Right cardiac atrium (tissue), 5 donors: ENCODE results near the gene IRF8. TPM values are rescaled to one million over a fixed set of nuclear protein-coding genes. Genes with fewer than 3 reads are reported as not detected.
"Not testable (repeated sequence)": the region's sequence is repeated elsewhere in the genome, so short reads cannot be mapped to it uniquely, and the experiment has no call there.

Experiments
- ATAC-seq, 2 donors: fragments of 200-7000 bp; cut with Tn5 transposase; one replicate each; pipeline versions ENCODE4 v1.8.0 to v1.9.1; 2020; ENCODE audit warnings: moderate library complexity in 2 of 2, mild to moderate bottlenecking in 1 of 2
- DNase-seq, 3 donors: peaks; one replicate each; pipeline ENCODE4 v3.0.0-alpha.2; 2020
- H3K27ac ChIP-seq: one replicate; pipeline ENCODE4 v1.5.1; 2013; ENCODE audit warnings: mild to moderate bottlenecking, low read length, control low read depth, moderate library complexity
- H3K27me3 ChIP-seq: one replicate; pipeline ENCODE4 v1.6.1; 2013; ENCODE audit not compliant: control insufficient read depth, insufficient read depth
- H3K4me1 ChIP-seq: one replicate; pipeline ENCODE4 v1.6.1; 2013; ENCODE audit warnings: low read length; ENCODE audit not compliant: control insufficient read depth, insufficient read depth
- H3K4me3 ChIP-seq: one replicate; pipeline ENCODE4 v1.5.1; 2013; ENCODE audit warnings: low read length, control low read depth
- H3K9me3 ChIP-seq: one replicate; pipeline ENCODE4 v1.6.1; 2013; ENCODE audit warnings: low read length; ENCODE audit not compliant: control insufficient read depth
- WGBS: extraction: QIAGEN DNeasy Blood & Tissue Kit; methylation state at CpG from one replicate; pipeline ENCODE4 v1.1.7; 2013; 5-methylcytosine and 5-hydroxymethylcytosine counted together
- intact Hi-C, 4 donors: fragments of 100-400 bp; cut with DNase I; formaldehyde crosslinking; loops; one replicate each; pipeline versions ENCODE4 v1.11.0 to v1.14.0; 2022 to 2023
- polyA plus RNA-seq: library from polyadenylated mRNA; stranded (reverse); fragments of 200-250 nt; gene quantifications from one replicate; pipeline ENCODE4 v1.2.3, GENCODE V29; 2013
- total RNA-seq, 4 donors: library from RNA; stranded (reverse); fragmentation: NEBNext Ultra II Directional; extraction: Animal tissue kit (Norgen Biotek cat#: 25700); gene quantifications; one replicate each; pipeline ENCODE4 v1.2.1, GENCODE V29; 2021
- donor health status: healthy with polysubstance abuse.
- donor health status: DM: no; HTN: yes; CAD: no.
- donor health status: DM: no; HTN: no; CAD: no.
- donor health status: DM: no; HTN: yes; CAD: no; lungs with severe emphysema.
- donor health status: DM: yes; HTN: yes; CAD: no.

Gene IRF8
- total and polyA plus RNA-seq, 5 donors, result 1.6 to 9.2 (median 5.9) TPM

GRCh38 chr16:85869206-85869605 lies 29.8 kb upstream of the IRF8 start:
- no peak for ATAC-seq
- no peaks in the 10 kb centered on the region for H3K9me3 ChIP-seq
- H3K27ac ChIP-seq, result no peak overlapping the region
- intact Hi-C loops, result no loop called here
- no peak overlapping the region for H3K4me3 ChIP-seq
- DNase-seq, result no peak
- no peaks in the 10 kb centered on the region for H3K27me3 ChIP-seq
- no peaks in the 10 kb centered on the region for H3K4me1 ChIP-seq

DNA sequence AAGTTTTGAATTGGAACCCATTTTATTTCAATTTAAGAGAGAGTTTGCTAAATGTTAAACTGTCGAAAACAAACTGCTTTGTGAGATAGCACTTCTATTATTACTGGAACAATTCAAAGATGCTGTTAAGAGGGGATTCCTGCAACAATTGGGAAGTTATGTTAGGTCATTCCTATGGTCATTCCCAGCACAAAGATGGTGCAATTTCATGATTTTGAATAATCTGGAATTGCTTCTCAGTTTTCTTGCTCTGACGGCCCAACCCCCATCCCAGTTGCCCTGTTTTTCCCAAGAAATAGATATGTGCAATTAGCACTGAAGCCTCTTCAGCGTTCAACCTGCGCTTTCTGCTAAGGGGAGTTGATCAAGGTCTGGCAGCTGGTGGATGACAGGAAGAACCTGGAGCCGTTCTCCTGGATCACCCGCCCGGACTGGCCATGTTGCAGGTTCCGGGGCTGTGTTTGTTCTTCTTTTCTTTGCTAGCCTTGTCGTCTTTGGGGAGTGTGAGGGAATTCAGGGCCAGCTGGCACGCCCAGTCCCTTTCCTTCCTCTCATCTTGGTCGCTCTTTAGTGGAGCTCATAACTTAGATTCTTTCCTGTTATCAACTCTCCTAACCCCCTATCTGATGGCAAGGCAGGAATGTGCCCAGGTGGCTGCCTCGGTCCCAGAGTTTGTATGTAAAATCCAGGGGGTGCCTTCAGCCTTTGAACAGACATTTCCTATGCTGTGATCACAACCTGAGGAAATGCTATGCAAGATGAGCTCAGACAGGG lies 29.0 kb upstream of the IRF8 start:
- Histone ChIP-seq H3K27me3 (no peaks in the 10 kb centered on the region), H3K9me3 (no peaks in the 10 kb centered on the region), H3K4me3 (no peak overlapping the region), H3K4me1 (no peaks in the 10 kb centered on the region), H3K27ac (peak overlapping the region; percentile 78)
- 21% methylated on average over 12 of the region's 12 CpGs for WGBS
- peak in 2 of 3 donors; percentile 21 to 70 for DNase-seq
- peak in 1 of 2 donors; percentile 39 for ATAC-seq
- intact Hi-C loops, result no loop called here

- H3K27me3 ChIP-seq, result no peaks in the 10 kb centered on the region
- DNase-seq (no peak), ATAC-seq (no peak)
- no peaks in the 10 kb centered on the region for H3K9me3 ChIP-seq
- intact Hi-C loops, result no loop called here
- H3K27ac ChIP-seq, result no peak overlapping the region
- H3K4me1 ChIP-seq, result no peaks in the 10 kb centered on the region
- H3K4me3 ChIP-seq, result no peak overlapping the region
- WGBS, result 74% methylated on average over 7 of the region's 7 CpGs
Observed at GRCh38 chr16:85871756-85872155, 27.2 kb upstream of the IRF8 start.

DNA sequence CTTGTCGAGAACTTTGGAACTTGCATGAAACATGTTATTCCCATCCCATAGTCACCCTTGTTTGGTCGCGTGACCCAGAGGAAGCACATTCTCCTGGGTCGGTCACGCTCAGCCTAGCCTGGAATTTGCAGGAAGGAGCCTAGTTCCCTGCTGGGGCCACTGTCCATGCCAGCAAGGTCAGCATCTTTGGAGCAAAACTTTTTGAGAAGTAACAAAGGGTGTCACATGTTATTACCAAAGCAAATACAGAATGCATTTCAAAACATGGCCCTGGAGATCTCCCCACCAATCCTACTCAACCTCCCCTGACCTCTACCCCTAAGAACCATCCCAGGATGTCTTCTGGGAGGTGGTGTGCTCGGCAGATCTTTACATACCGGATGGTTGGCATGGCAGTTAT lies 26.2 kb upstream of the IRF8 start:
- intact Hi-C loops, result no loop called here
- Histone ChIP-seq H3K27me3 (no peaks in the 10 kb centered on the region), H3K9me3 (no peaks in the 10 kb centered on the region), H3K27ac (no peak overlapping the region), H3K4me3 (no peak overlapping the region), H3K4me1 (no peaks in the 10 kb centered on the region)
- ATAC-seq (peak; percentile 47 to 49), DNase-seq (peak in 1 of 3 donors; percentile 37)
- WGBS, result 86% methylated on average over 7 of the region's 7 CpGs

DNA sequence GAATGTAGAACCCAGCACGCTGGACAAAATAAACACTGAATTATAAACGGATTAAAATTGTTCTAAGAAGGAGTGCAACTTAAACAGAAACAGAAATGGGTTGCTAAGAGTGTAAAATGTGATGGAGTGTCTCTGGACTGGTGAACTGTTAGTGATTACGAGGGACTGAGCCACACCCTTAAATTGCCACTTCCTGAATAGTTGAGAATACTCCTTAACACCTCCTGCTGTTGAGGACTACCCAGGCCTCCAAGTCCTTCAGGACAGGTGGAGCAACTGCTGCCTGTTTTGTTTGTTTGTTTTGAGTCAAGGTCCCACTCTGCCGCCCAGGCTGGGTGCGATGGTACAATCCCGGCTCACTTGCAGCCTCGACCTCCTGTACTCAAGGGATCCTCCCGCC lies 25.8 kb upstream of the IRF8 start:
- intact Hi-C loops, result no loop called here
- no peaks in the 10 kb centered on the region for H3K4me1 ChIP-seq
- DNase-seq (no peak), ATAC-seq (no peak)
- H3K27ac ChIP-seq, result no peak overlapping the region
- H3K27me3 ChIP-seq, result no peaks in the 10 kb centered on the region
- H3K9me3 ChIP-seq, result no peaks in the 10 kb centered on the region
- no peak overlapping the region for H3K4me3 ChIP-seq
- WGBS, result 79% methylated on average over 8 of the region's 8 CpGs

- DNase-seq, H3K9me3 ChIP-seq, H3K27me3 ChIP-seq, H3K27ac ChIP-seq, H3K4me1 ChIP-seq, ATAC-seq, H3K4me3 ChIP-seq, intact Hi-C loops: not testable (repeated sequence)
- WGBS, result 79% methylated on average over 5 of the region's 5 CpGs
Observed at GRCh38 chr16:85874031-85874430, 24.9 kb upstream of the IRF8 start.

GRCh38 chr16:85878407-85878806 lies 20.6 kb upstream of the IRF8 start:
- no peak overlapping the region for H3K4me3 ChIP-seq
- no peak overlapping the region for H3K27ac ChIP-seq
- ATAC-seq (no peak), DNase-seq (no peak)
- no peaks in the 10 kb centered on the region for H3K4me1 ChIP-seq
- H3K27me3 ChIP-seq, result no peaks in the 10 kb centered on the region
- no peaks in the 10 kb centered on the region for H3K9me3 ChIP-seq
- WGBS, result 72% methylated on average over 5 of the region's 5 CpGs
- intact Hi-C loops, result no loop called here

DNA sequence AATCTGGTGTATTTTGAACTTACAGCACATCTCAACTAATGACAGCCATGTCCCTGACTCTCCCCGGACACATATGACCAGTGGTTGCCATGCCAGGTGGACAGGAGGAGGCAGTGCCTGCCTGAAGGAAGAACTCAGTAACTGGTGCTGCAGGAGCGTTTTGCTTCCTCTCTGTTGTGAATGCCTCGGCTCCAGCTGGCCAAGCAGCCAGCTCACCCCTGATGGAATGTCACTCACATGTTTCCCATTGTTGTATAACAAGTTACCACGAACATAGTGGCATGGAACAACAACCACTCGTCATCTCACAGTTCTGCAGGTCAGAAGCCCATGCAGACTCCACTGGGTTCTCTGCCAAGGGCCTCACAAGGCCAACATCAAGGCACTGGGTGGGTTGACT lies 20.1 kb upstream of the IRF8 start:
- 35% methylated on average over 5 of the region's 5 CpGs for WGBS

GRCh38 chr16:85879549-85879948 lies 19.4 kb upstream of the IRF8 start:
- H3K4me3 ChIP-seq, result no peak overlapping the region
- H3K27ac ChIP-seq, result no peak overlapping the region
- intact Hi-C loops, result no loop called here
- ATAC-seq, result no peak
- H3K9me3 ChIP-seq, result no peaks in the 10 kb centered on the region
- DNase-seq, result no peak
- H3K4me1 ChIP-seq, result no peaks in the 10 kb centered on the region
- H3K27me3 ChIP-seq, result no peaks in the 10 kb centered on the region
- WGBS, result 76% methylated on average over 6 of the region's 6 CpGs

More for the DNA sequence above, 20.1 kb upstream of the IRF8 start:
- H3K9me3 ChIP-seq, result no peaks in the 10 kb centered on the region
- no peaks in the 10 kb centered on the region for H3K27me3 ChIP-seq
- no peak for DNase-seq
- H3K4me3 ChIP-seq, result no peak overlapping the region
- H3K27ac ChIP-seq, result no peak overlapping the region
- no peaks in the 10 kb centered on the region for H3K4me1 ChIP-seq
- ATAC-seq, result no peak
- intact Hi-C loops, result no loop called here

GRCh38 chr16:85879975-85880831 lies 18.8 kb upstream of the IRF8 start:
- Histone ChIP-seq H3K27ac (no peak overlapping the region), H3K4me1 (no peaks in the 10 kb centered on the region), H3K27me3 (no peaks in the 10 kb centered on the region), H3K9me3 (no peaks in the 10 kb centered on the region), H3K4me3 (no peak overlapping the region)
- 89% methylated on average over 3 of the region's 3 CpGs for WGBS
- ATAC-seq, result no peak
- no peak for DNase-seq
- intact Hi-C loops, result no loop called here

DNA sequence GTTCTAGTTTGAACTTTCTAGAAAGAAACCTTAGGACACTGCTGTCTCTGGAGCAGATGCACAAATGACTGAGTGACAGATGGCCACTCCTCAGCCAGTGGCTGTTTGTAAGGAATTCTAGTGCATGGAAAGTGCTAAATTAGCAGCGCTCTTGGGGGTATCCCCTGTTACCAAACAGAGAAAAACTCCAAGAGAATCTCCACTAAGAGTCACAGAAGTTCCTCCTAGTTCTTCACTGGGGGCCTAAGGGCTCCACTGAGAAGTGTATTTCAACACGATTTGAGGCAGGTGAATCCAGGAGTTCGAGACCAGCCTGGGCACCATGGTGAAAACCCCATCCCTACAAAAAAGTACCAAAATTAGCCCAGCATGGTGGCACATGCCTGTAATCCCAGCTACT lies 18.1 kb upstream of the IRF8 start:
- H3K27me3 ChIP-seq, result no peaks in the 10 kb centered on the region
- H3K4me1 ChIP-seq, result no peaks in the 10 kb centered on the region
- whole genome bisulfite sequencing, result 98% methylated on average over 3 of the region's 3 CpGs
- no peak overlapping the region for H3K4me3 ChIP-seq
- ATAC-seq (no peak), DNase-seq (no peak)
- no peaks in the 10 kb centered on the region for H3K9me3 ChIP-seq
- intact Hi-C loops, result no loop called here
- H3K27ac ChIP-seq, result no peak overlapping the region
